Thoracic aorta (tissue), 2 donors: ENCODE data around the gene DGCR2. TPM values are rescaled to one million over a fixed set of nuclear protein-coding genes. Genes with fewer than 3 reads are reported as not detected.

Experiments
- ATAC-seq: fragments of 150-250 bp; one replicate; pipeline ENCODE4 v1.8.0; 2017; ENCODE audit warnings: low read depth; ENCODE audit not compliant: insufficient number of reproducible peaks, low FRiP score
- DNase-seq: peaks from one replicate; pipeline ENCODE4 v3.0.0-alpha.2; 2020; ENCODE audit warnings: low spot score
- H3K27ac ChIP-seq, 2 donors: fragments of 200-600 bp; sonication (generic); 1 replicate in 1 of 2; 2 replicates in 1 of 2; pipeline ENCODE4 v1.5.1; 2016; ENCODE audit warnings: mild to moderate bottlenecking in 2 of 2, moderate library complexity in 2 of 2
- H3K27me3 ChIP-seq: fragments of 200-600 bp; sonication (generic); replicated peaks from 2 replicates; pipeline ENCODE4 v1.6.0; 2016; ENCODE audit warnings: mild to moderate bottlenecking; ENCODE audit not compliant: insufficient read depth
- H3K36me3 ChIP-seq: fragments of 200-600 bp; sonication (generic); one replicate; pipeline ENCODE4 v1.5.1; 2016
- H3K4me1 ChIP-seq, 2 donors: fragments of 200-600 bp; sonication (generic); 1 replicate in 1 of 2; 2 replicates in 1 of 2; pipeline versions ENCODE4 v1.5.1 to v1.6.0; 2016; ENCODE audit warnings: low read depth in 2 of 2, mild to moderate bottlenecking in 1 of 2; ENCODE audit not compliant: control insufficient read depth in 1 of 2
- H3K4me3 ChIP-seq: fragments of 200-600 bp; sonication (generic); 2 replicates; pipeline ENCODE4 v1.5.1; 2016; ENCODE audit warnings: mild to moderate bottlenecking
- H3K9me3 ChIP-seq: fragments of 200-600 bp; sonication (generic); 2 replicates; pipeline ENCODE4 v1.5.1; 2016
- CTCF ChIP-seq: fragments of 200-600 bp; sonication (generic); IDR thresholded peaks from one replicate; pipeline ENCODE4 v1.5.1; 2019; ENCODE audit warnings: antibody characterized with exemption
- total RNA-seq, 2 donors: library from RNA; depleted of rRNA; stranded (reverse); fragments of >200 nt; gene quantifications; one replicate each; pipeline versions ENCODE4 v1.1.0 to v1.2.3, GENCODE V29; 2016

DGCR2 gene
- total RNA-seq, 2 donors from 2014 or later, result 42.1 to 105 TPM

- Histone ChIP-seq H3K4me3 (no peak overlapping the region), H3K9me3 (no peaks in the 10 kb centered on the region), H3K27ac (peak overlapping the region; percentile 20 to 32), H3K36me3 (no peaks in the 10 kb centered on the region), H3K27me3 (no peaks in the 10 kb centered on the region), H3K4me1 (peaks cover 19 to 34% of the 10 kb centered on the region in 2 donors)
- ATAC-seq, result no peak
- DNase-seq, result no peak
- TF ChIP-seq CTCF, result no peak
Observed at GRCh38 chr22:19110064-19110458, 12.2 kb downstream of the DGCR2 start.

- Histone ChIP-seq H3K27ac (peak overlapping the region; percentile 20 to 32), H3K27me3 (no peaks in the 10 kb centered on the region), H3K36me3 (no peaks in the 10 kb centered on the region), H3K4me1 (peaks cover 19 to 30% of the 10 kb centered on the region in 2 donors), H3K4me3 (peak overlapping the region; percentile 31), H3K9me3 (no peaks in the 10 kb centered on the region)
- TF ChIP-seq CTCF, result no peak
- ATAC-seq, result no peak
- DNase-seq, result no peak
Observed at GRCh38 chr22:19109198-19110063, 12.8 kb downstream of the DGCR2 start.

- H3K27me3 ChIP-seq, result no peaks in the 10 kb centered on the region
- DNase-seq, result no peak
- H3K36me3 ChIP-seq, result no peaks in the 10 kb centered on the region
- no peak for TF ChIP-seq CTCF
- ATAC-seq, result no peak
- H3K27ac ChIP-seq, result no peak overlapping the region
- peaks cover 19 to 30% of the 10 kb centered on the region in 2 donors for H3K4me1 ChIP-seq
- H3K4me3 ChIP-seq, result no peak overlapping the region
- H3K9me3 ChIP-seq, result no peaks in the 10 kb centered on the region
Observed at GRCh38 chr22:19108807-19109197, 13.4 kb downstream of the DGCR2 start.

GRCh38 chr22:19107730-19108074, 14.5 kb downstream of the DGCR2 start:
- no peaks in the 10 kb centered on the region for H3K27me3 ChIP-seq
- no peak for ATAC-seq
- DNase-seq, result no peak
- H3K4me3 ChIP-seq, result no peak overlapping the region
- H3K4me1 ChIP-seq, result peaks cover 19 to 30% of the 10 kb centered on the region in 2 donors
- TF ChIP-seq CTCF, result no peak
- no peaks in the 10 kb centered on the region for H3K9me3 ChIP-seq
- no peak overlapping the region for H3K27ac ChIP-seq
- no peaks in the 10 kb centered on the region for H3K36me3 ChIP-seq

GRCh38 chr22:19106886-19107729, 15.1 kb downstream of the DGCR2 start:
- Histone ChIP-seq H3K27me3 (no peaks in the 10 kb centered on the region), H3K4me3 (no peak overlapping the region), H3K36me3 (no peaks in the 10 kb centered on the region), H3K9me3 (no peaks in the 10 kb centered on the region), H3K27ac (no peak overlapping the region), H3K4me1 (peaks cover 19 to 30% of the 10 kb centered on the region in 2 donors)
- ATAC-seq (no peak), DNase-seq (no peak)
- TF ChIP-seq CTCF, result no peak
